Neural progenitor cell (in vitro differentiated cells): ENCODE data around the gene CMTM8. TPM values are rescaled to one million over a fixed set of nuclear protein-coding genes. Genes with fewer than 3 reads are reported as not detected.
A peak's percentile ranks its signal among the peaks of the same experiment; 100 is the strongest.

Source experiments
- DNase-seq: peaks from one replicate; pipeline ENCODE4 v3.0.0-alpha.2; 2016; ENCODE audit warnings: low spot score
- H2AFZ ChIP-seq: fragments of 200-600 bp; sonication (generic); replicated peaks from 2 replicates; pipeline ENCODE4 v1.6.1; 2016; ENCODE audit warnings: antibody characterized with exemption
- H3F3A ChIP-seq: fragments of 200-600 bp; sonication (generic); 2 replicates; pipeline ENCODE4 v1.6.1; 2016; ENCODE audit warnings: antibody characterized with exemption, low read depth
- H3K27ac ChIP-seq: fragments of 200-600 bp; sonication (generic); 2 replicates; pipeline ENCODE4 v1.5.1; 2016; ENCODE audit warnings: mild to moderate bottlenecking
- H3K27me3 ChIP-seq: fragments of 200-600 bp; sonication (generic); 2 replicates; pipeline ENCODE4 v1.6.1; 2016; ENCODE audit warnings: mild to moderate bottlenecking, moderate library complexity
- H3K36me3 ChIP-seq: fragments of 200-600 bp; sonication (generic); 2 replicates; pipeline ENCODE4 v1.5.1; 2016
- H3K4me1 ChIP-seq: fragments of 200-600 bp; sonication (generic); 2 replicates; pipeline ENCODE4 v1.6.1; 2016; ENCODE audit warnings: mixed run types
- H3K4me2 ChIP-seq: fragments of 200-600 bp; sonication (generic); 2 replicates; pipeline ENCODE4 v1.6.1; 2016
- H3K4me3 ChIP-seq: fragments of 200-600 bp; sonication (generic); 2 replicates; pipeline ENCODE4 v1.5.1; 2016
- H3K79me2 ChIP-seq: fragments of 200-600 bp; sonication (generic); 2 replicates; pipeline ENCODE4 v1.6.1; 2016; ENCODE audit warnings: low read depth
- H3K9ac ChIP-seq: fragments of 200-600 bp; sonication (generic); 2 replicates; pipeline ENCODE4 v1.6.1; 2016
- H3K9me3 ChIP-seq: fragments of 200-600 bp; sonication (generic); 2 replicates; pipeline ENCODE4 v1.5.1; 2016; ENCODE audit warnings: low read depth
- H4K20me1 ChIP-seq: fragments of 200-600 bp; sonication (generic); 2 replicates; pipeline ENCODE4 v1.6.1; 2016; ENCODE audit warnings: low read depth
- H3K27ac Mint-ChIP-seq: 3 replicates; pipeline ENCODE4 v1.8.0; 2021; ENCODE audit warnings: mixed read lengths
- H3K27me3 Mint-ChIP-seq: 2 replicates; pipeline ENCODE4 v1.8.0; 2022; ENCODE audit warnings: low read depth, mild to moderate bottlenecking, inconsistent platforms, moderate library complexity, mixed read lengths; ENCODE audit not compliant: insufficient read depth
- H3K36me3 Mint-ChIP-seq: 3 replicates; pipeline ENCODE4 v1.8.0; 2021; ENCODE audit warnings: mixed read lengths
- H3K4me1 Mint-ChIP-seq: 3 replicates; pipeline ENCODE4 v1.8.0; 2021; ENCODE audit warnings: mixed read lengths
- H3K4me3 Mint-ChIP-seq: 3 replicates; pipeline ENCODE4 v1.8.0; 2021; ENCODE audit warnings: mild to moderate bottlenecking, moderate library complexity, mixed read lengths
- H3K9me3 Mint-ChIP-seq: 3 replicates; pipeline ENCODE4 v1.8.0; 2020; ENCODE audit warnings: mixed read lengths
- EZH2 ChIP-seq: fragments of 200-600 bp; sonication (generic); IDR thresholded peaks from 2 replicates; pipeline ENCODE4 v1.6.1; 2017; ENCODE audit warnings: antibody characterized with exemption, mild to moderate bottlenecking, moderate library complexity
- EZH2phosphoT487 ChIP-seq: fragments of 200-600 bp; sonication (generic); IDR thresholded peaks from 2 replicates; pipeline ENCODE4 v1.6.1; 2017; ENCODE audit warnings: antibody characterized with exemption
- total RNA-seq: library from RNA; depleted of rRNA; stranded (reverse); fragments of >200 nt; gene quantifications from 2 replicates; pipeline ENCODE4 v1.2.3, GENCODE V29; 2015; ENCODE audit warnings: low replicate concordance
- TF ChIP-seq, protein P1 (sequence below): fragments of 200-600 bp; sonication (generic); IDR thresholded peaks from 2 replicates; pipeline ENCODE4 v1.5.1; 2017; ENCODE audit warnings: antibody characterized with exemption, mild to moderate bottlenecking

CMTM8 gene
- total RNA-seq, 1 donor from 2014 or later: 2.1 TPM

DNA sequence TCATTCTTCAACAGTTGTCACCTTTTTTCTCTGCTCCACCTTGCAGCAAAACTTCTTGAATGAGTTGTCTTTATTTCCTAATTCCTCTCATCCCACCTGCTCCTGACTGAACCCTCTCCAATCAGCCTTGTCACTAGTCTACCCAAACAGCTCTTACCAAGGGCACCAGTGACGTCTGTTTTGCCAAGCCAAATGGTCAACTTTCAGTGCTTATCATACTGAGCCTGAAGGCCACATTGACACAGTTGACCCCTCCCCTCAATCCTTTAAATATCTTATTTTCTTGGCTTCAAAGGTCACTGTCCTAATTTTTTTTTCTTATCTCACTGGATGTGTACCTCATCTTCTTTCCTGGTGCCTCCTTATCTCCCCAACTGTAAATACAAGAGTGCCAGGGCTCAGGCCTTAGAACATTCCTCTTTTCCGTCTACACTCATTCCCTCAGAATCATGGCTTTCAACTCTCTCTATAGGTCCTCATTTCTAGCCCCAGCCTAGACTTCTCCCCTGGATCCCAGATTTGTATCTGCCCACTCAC lies 43.2 kb downstream of the CMTM8 start:
- no peaks in the 10 kb centered on the region for H3K27me3 Mint-ChIP-seq
- no peaks in the 10 kb centered on the region for H3K36me3 ChIP-seq
- no peak overlapping the region for H3K9ac ChIP-seq
- H3K4me3 Mint-ChIP-seq: no peak overlapping the region
- H3K4me1 ChIP-seq: no peaks in the 10 kb centered on the region
- no peak overlapping the region for H3K27ac ChIP-seq
- no peak overlapping the region for H3K4me2 ChIP-seq
- H3K4me3 ChIP-seq: no peak overlapping the region
- no peak overlapping the region for H3K27ac Mint-ChIP-seq
- H3K4me1 Mint-ChIP-seq: no peaks in the 10 kb centered on the region
- no peaks in the 10 kb centered on the region for H3K27me3 ChIP-seq
- H3F3A ChIP-seq: no peaks in the 10 kb centered on the region
- no peaks in the 10 kb centered on the region for H3K79me2 ChIP-seq
- no peak for DNase-seq
- H2AFZ ChIP-seq: no peak overlapping the region
- H3K9me3 ChIP-seq: no peaks in the 10 kb centered on the region
- H3K9me3 Mint-ChIP-seq: no peaks in the 10 kb centered on the region
- H3K36me3 Mint-ChIP-seq: no peaks in the 10 kb centered on the region
- TF ChIP-seq EZH2: no peak
- TF ChIP-seq, protein P1, sequence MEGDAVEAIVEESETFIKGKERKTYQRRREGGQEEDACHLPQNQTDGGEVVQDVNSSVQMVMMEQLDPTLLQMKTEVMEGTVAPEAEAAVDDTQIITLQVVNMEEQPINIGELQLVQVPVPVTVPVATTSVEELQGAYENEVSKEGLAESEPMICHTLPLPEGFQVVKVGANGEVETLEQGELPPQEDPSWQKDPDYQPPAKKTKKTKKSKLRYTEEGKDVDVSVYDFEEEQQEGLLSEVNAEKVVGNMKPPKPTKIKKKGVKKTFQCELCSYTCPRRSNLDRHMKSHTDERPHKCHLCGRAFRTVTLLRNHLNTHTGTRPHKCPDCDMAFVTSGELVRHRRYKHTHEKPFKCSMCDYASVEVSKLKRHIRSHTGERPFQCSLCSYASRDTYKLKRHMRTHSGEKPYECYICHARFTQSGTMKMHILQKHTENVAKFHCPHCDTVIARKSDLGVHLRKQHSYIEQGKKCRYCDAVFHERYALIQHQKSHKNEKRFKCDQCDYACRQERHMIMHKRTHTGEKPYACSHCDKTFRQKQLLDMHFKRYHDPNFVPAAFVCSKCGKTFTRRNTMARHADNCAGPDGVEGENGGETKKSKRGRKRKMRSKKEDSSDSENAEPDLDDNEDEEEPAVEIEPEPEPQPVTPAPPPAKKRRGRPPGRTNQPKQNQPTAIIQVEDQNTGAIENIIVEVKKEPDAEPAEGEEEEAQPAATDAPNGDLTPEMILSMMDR: no peak
- TF ChIP-seq EZH2phosphoT487: no peak
- no peaks in the 10 kb centered on the region for H4K20me1 ChIP-seq

- no peaks in the 10 kb centered on the region for H3K36me3 ChIP-seq
- no peaks in the 10 kb centered on the region for H3K4me1 Mint-ChIP-seq
- H3K36me3 Mint-ChIP-seq: no peaks in the 10 kb centered on the region
Measured at GRCh38 chr3:32282578-32283154, 44.2 kb downstream of the CMTM8 start.

GRCh38 chr3:32283304-32283703 lies 44.8 kb downstream of the CMTM8 start:
- no peaks in the 10 kb centered on the region for H3K36me3 Mint-ChIP-seq
- Histone ChIP-seq H3K79me2 (no peaks in the 10 kb centered on the region), H4K20me1 (no peaks in the 10 kb centered on the region), H3K27ac (no peak overlapping the region), H3K4me3 (no peak overlapping the region), H3K4me1 (no peaks in the 10 kb centered on the region), H2AFZ (no peak overlapping the region), H3K9me3 (no peaks in the 10 kb centered on the region), H3K9ac (no peak overlapping the region), H3K36me3 (no peaks in the 10 kb centered on the region), H3K27me3 (no peaks in the 10 kb centered on the region), H3F3A (no peaks in the 10 kb centered on the region), H3K4me2 (no peak overlapping the region)
- no peaks in the 10 kb centered on the region for H3K9me3 Mint-ChIP-seq
- peak overlapping the region; percentile 72 for H3K27ac Mint-ChIP-seq
- no peak for DNase-seq
- TF ChIP-seq EZH2 (no peak), EZH2phosphoT487 (no peak)
- TF ChIP-seq, protein P1: no peak
- H3K27me3 Mint-ChIP-seq: no peaks in the 10 kb centered on the region
- no peak overlapping the region for H3K4me3 Mint-ChIP-seq
- no peaks in the 10 kb centered on the region for H3K4me1 Mint-ChIP-seq

More at GRCh38 chr3:32282578-32283154, 44.2 kb downstream of the CMTM8 start:
- Mint-ChIP-seq H3K27me3 (no peaks in the 10 kb centered on the region), H3K27ac (no peak overlapping the region), H3K9me3 (no peaks in the 10 kb centered on the region), H3K4me3 (no peak overlapping the region)
- H3K9ac ChIP-seq: no peak overlapping the region
- H2AFZ ChIP-seq: no peak overlapping the region
- H3F3A ChIP-seq: no peaks in the 10 kb centered on the region
- no peak overlapping the region for H3K27ac ChIP-seq
- no peak for DNase-seq
- no peak overlapping the region for H3K4me3 ChIP-seq
- H3K27me3 ChIP-seq: no peaks in the 10 kb centered on the region
- no peaks in the 10 kb centered on the region for H3K9me3 ChIP-seq
- TF ChIP-seq EZH2phosphoT487: no peak
- TF ChIP-seq, protein P1: no peak
- TF ChIP-seq EZH2: no peak
- H3K4me2 ChIP-seq: no peak overlapping the region
- H3K79me2 ChIP-seq: no peaks in the 10 kb centered on the region
- H4K20me1 ChIP-seq: no peaks in the 10 kb centered on the region
- H3K4me1 ChIP-seq: no peaks in the 10 kb centered on the region
